ENCODE measurements around the gene DOCK8. TPM values are rescaled to one million over a fixed set of nuclear protein-coding genes. Genes with fewer than 3 reads are reported as not detected.

DOCK8 gene
- total RNA-seq, 6 experiments from 2014 or later = 5.8 to 20.5 (median 9.5) TPM

DNA sequence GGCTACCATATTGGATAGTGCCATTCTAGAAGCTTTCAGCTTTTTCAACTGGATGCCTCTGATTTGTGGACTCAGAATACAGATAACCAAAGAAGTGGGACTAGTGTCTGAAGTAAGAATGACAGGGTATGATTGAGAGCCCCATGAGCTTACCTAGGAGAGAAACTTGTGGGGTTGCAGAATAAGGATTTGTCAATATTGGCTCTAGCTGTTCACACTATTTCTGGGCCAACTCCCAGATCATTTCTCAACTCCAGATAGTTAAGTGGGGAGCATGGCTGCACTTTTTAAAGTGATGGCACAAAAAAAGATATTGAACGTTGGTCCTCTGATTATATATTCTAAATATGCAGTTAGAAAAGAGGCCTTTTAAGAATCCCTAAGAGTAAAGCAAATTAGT lies 252.1 kb downstream of the DOCK8 start:
- 18% methylated on average over 1 of the region's 1 CpG for WGBS (ENCODE audit: insufficient coverage, low coverage, low lambda C conversion rate, missing lambda C conversion rate)
- ATAC-seq (peak in 3 of 4 donors; percentile 11 to 58 (median 38)), DNase-seq (no peak)
- no peaks in the 10 kb centered on the region for H3K9me3 ChIP-seq
- no peak overlapping the region for H3K27ac ChIP-seq
- H3K27me3 ChIP-seq = peaks cover 0 to 12% of the 10 kb centered on the region in 2 donors
- H3K4me3 ChIP-seq = no peak overlapping the region
- TF ChIP-seq, protein P1, sequence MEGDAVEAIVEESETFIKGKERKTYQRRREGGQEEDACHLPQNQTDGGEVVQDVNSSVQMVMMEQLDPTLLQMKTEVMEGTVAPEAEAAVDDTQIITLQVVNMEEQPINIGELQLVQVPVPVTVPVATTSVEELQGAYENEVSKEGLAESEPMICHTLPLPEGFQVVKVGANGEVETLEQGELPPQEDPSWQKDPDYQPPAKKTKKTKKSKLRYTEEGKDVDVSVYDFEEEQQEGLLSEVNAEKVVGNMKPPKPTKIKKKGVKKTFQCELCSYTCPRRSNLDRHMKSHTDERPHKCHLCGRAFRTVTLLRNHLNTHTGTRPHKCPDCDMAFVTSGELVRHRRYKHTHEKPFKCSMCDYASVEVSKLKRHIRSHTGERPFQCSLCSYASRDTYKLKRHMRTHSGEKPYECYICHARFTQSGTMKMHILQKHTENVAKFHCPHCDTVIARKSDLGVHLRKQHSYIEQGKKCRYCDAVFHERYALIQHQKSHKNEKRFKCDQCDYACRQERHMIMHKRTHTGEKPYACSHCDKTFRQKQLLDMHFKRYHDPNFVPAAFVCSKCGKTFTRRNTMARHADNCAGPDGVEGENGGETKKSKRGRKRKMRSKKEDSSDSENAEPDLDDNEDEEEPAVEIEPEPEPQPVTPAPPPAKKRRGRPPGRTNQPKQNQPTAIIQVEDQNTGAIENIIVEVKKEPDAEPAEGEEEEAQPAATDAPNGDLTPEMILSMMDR (IDR thresholded peaks at IDR 0.05) = no peak
- TF ChIP-seq POLR2A (IDR thresholded peaks at IDR 0.05) = no peak
- peaks cover 0 to 2% (median 0%) of the 10 kb centered on the region in 4 donors for H3K4me1 ChIP-seq
- intact Hi-C loops (cut with DNase I) = no loop called here
- H3K36me3 ChIP-seq = no peaks in the 10 kb centered on the region

- Histone ChIP-seq H3K27ac (no peak overlapping the region), H3K4me1 (peaks cover 0 to 2% (median 0%) of the 10 kb centered on the region in 4 donors), H3K27me3 (peaks cover 0 to 18% of the 10 kb centered on the region in 2 donors), H3K4me3 (no peak overlapping the region), H3K36me3 (no peaks in the 10 kb centered on the region), H3K9me3 (no peaks in the 10 kb centered on the region)
- ATAC-seq (peak in 1 of 4 donors; percentile 9), DNase-seq (no peak)
- intact Hi-C loops (cut with DNase I) = no loop called here
- WGBS (ENCODE audit: insufficient coverage, low coverage, low lambda C conversion rate, missing lambda C conversion rate) = 12% methylated on average over 6 of the region's 8 CpGs
- TF ChIP-seq, protein P1 (IDR thresholded peaks at IDR 0.05) = no peak
- TF ChIP-seq POLR2A (IDR thresholded peaks at IDR 0.05) = no peak
These were observed 254.2 kb downstream of the DOCK8 start for GRCh38 chr9:468766-469426.

DNA sequence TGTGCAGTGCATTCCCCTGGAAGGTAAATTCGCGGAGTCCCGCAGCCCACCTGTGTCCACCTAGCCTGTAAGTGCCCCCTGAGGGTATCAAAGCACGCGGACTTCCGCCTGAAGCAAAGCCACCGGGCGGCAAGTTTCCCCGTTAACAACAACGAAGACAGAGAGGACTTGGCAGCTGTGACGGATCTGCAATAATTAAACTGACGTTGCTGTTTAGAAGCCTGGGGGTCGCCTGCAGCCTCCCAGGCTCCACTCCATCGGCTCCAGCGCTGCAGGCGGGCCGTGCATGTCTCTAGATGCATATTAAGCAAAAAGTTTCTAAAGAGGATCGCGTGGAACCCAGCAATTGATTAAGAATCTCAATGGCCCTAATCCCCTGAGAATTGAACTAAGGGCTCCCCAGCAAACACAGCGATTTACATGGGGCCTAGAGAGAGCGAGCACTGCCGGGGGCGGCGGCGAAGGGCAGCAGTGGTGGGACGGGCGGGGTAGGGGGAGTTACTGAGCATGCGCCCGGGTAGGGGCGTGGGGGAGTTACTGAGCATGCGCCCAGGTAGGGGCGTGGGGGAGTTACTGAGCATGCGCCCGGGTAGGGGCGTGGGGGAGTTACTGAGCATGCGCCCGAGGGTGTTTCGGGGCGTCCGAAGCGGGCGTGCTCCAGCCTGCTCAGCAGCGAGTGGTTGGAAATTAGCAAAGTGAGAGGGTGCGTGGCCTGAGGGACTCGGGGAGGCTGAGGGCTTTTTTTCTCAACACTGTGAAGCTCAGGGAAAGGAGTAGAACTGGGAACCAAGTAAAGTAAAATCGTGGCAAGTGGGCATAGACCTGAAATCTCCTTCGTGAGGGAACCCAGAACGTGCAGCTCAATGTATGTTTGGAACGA lies 255.2 kb downstream of the DOCK8 start:
- peaks cover 0 to 2% (median 0%) of the 10 kb centered on the region in 4 donors for H3K4me1 ChIP-seq
- DNase-seq (peak; percentile 73 to 89 (median 83)), ATAC-seq (peak; percentile 87 to 94 (median 92))
- peak overlapping the region; percentile 29 to 47 (median 39) for H3K4me3 ChIP-seq
- TF ChIP-seq, protein P1 (IDR thresholded peaks at IDR 0.05) = no peak
- TF ChIP-seq POLR2A (IDR thresholded peaks at IDR 0.05) = no peak
- H3K27ac ChIP-seq = peak overlapping the region in 1 of 3 donors; percentile 36
- H3K9me3 ChIP-seq = no peaks in the 10 kb centered on the region
- H3K36me3 ChIP-seq = no peaks in the 10 kb centered on the region
- 2% methylated on average over 25 of the region's 49 CpGs for WGBS (ENCODE audit: insufficient coverage, low coverage, low lambda C conversion rate, missing lambda C conversion rate)
- peaks cover 0 to 18% of the 10 kb centered on the region in 2 donors for H3K27me3 ChIP-seq
- intact Hi-C loops (cut with DNase I) = no loop called here

GRCh38 chr9:470552-471194 lies 256.0 kb downstream of the DOCK8 start:
- peak in 1 of 4 donors; percentile 9 for ATAC-seq
- Histone ChIP-seq H3K9me3 (no peaks in the 10 kb centered on the region), H3K27me3 (peaks cover 0 to 18% of the 10 kb centered on the region in 2 donors), H3K4me1 (peaks cover 0 to 2% (median 0%) of the 10 kb centered on the region in 4 donors), H3K27ac (no peak overlapping the region), H3K36me3 (no peaks in the 10 kb centered on the region), H3K4me3 (peak overlapping the region; percentile 29 to 39 (median 32))
- DNase-seq = peak in 2 of 3 donors; percentile 25 to 56
- intact Hi-C loops (cut with DNase I) = no loop called here
- WGBS (ENCODE audit: insufficient coverage, low coverage, low lambda C conversion rate, missing lambda C conversion rate) = 0% methylated on average over 2 of the region's 9 CpGs
- TF ChIP-seq POLR2A (IDR thresholded peaks at IDR 0.05) = no peak
- TF ChIP-seq, protein P1 (IDR thresholded peaks at IDR 0.05) = no peak
